Measurements from ENCODE around the gene CHRNE.
"Not testable (repeated sequence)": the region's sequence is repeated elsewhere in the genome, so short reads cannot be mapped to it uniquely, and the experiment has no call there.

The CHRNE gene

GRCh38 chr17:4939546-4939795 lies 36.6 kb upstream of the CHRNE start:
- DNase-seq = no peak

GRCh38 chr17:4938688-4939545 lies 36.0 kb upstream of the CHRNE start:
- DNase-seq = peak; percentile 57

- no peak for DNase-seq
These were observed 35.2 kb upstream of the CHRNE start for GRCh38 chr17:4938069-4938491.

DNA sequence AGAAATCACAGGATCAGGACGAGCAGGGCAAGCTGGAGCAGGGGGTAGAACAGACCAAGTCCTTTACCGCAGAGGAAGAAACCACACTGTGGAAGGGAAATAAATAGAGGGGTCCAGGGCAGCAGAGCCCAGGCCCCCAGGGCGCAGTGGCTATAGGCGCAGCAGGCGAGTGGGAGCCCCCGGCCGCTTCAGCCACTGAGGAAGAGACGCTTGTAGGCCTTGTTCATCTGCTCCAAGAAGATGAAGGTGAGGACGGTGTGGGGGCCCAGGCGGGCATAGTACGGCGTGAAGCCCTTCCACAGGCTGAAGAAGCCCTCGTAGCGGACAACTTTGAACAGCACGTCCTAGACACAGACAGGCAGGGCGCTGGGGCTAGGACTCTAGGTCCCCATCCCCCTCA lies 34.7 kb upstream of the CHRNE start:
- no peak for DNase-seq

- DNase-seq = no peak
These were observed 33.5 kb upstream of the CHRNE start for GRCh38 chr17:4936436-4936835.

DNA sequence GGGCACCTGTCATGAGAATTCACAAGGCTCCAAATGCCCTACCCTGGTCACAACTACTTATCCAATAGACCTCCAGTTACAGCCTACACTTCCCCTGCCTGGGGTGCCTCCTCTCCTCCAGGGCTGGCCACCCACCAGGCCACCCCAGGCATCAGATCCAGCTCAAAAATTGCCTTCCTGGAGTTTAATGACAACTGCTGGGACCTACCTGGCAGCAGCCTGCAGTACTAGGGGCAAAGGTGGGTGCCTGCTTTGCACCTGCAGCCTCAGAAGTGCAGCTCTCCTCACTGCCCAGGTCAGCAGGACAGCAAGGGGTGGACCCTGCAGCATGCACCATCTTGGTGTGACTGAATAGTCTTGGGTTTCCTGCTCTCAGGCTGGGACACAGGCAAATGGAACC lies 32.8 kb upstream of the CHRNE start:
- no peak for DNase-seq

DNA sequence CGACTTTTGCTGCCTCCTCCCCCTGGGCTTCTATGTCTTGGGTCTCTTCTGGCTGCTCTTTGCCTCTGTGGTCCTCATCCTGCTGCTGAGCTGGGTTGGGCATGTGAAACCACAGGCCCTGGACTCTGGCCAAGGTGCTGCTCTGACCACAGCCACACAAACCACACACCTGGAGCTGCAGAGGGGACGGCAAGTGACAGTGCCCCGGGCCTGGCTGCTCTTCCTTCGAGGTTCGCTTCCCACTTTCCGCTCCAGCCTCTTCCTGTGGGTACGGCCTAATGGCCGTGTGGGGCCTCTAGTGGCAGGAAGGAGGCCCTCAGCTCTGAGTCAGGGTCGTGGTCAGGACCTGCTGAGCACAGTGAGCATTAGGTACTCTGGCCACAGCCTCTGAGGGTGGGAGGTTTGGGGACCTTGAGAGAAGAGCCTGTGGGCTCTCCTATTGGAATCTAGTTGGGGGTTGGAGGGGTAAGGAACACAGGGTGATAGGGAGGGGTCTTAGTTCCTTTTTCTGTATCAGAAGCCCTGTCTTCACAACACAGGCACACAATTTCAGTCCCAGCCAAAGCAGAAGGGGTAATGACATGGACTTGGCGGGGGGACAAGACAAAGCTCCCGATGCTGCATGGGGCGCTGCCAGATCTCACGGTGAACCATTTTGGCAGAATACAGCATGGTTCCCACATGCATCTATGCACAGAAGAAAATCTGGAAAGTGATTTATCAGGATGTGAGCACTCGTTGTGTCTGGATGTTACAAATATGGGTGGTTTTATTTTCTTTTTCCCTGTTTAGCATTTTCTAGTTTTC lies 31.5 kb upstream of the CHRNE start:
- peak; percentile 75 for DNase-seq

DNA sequence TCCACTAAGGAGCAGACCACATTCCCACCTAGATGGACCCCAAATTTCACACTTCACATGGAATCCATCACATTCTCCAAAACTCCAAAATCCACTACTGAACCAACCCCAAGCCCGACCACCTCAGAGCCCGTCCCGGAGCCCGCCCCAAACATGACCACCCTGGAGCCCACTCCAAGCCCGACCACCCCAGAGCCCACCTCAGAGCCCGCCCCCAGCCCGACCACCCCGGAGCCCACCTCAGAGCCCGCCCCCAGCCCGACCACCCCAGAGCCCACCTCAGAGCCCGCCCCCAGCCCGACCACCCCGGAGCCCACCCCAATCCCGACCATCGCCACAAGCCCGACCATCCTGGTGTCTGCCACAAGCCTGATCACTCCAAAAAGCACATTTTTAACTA lies 30.7 kb upstream of the CHRNE start:
- no peak for DNase-seq

DNA sequence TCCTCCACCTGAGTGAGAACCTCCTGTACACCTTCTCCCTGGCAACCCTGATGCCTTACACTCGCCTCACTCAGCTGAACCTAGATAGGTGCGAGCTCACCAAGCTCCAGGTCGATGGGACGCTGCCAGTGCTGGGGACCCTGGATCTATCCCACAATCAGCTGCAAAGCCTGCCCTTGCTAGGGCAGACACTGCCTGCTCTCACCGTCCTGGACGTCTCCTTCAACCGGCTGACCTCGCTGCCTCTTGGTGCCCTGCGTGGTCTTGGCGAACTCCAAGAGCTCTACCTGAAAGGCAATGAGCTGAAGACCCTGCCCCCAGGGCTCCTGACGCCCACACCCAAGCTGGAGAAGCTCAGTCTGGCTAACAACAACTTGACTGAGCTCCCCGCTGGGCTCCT lies 29.9 kb upstream of the CHRNE start:
- DNase-seq = no peak

- no peak for DNase-seq
These were observed 29.1 kb upstream of the CHRNE start, which contains the start of gene GP1BA for GRCh38 chr17:4931963-4932362. Gene GP1BA, plus strand, starts transcription at chr17:4932277. Its CDS starts 328 bp downstream, at chr17:4932605.

DNA sequence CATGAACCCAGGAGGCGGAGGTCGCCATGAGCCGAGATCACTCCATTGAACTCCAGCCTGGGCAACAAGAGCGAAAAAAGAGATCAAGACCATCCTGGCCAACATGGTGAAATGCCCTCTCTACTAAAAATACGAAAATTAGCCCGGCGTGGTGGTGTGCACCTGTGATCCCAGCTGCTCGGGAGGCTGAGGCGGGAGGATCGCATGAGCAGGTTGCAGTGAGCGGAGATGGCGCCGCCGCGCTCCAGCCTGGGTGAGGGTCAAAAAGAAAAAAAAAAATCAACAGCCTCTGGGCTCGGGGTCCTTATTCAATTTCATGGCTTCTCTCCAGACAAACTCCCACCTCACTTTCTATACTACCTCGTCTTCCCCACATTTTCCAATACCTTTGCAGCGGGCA lies 26.0 kb upstream of the CHRNE start:
- DNase-seq = no peak

DNA sequence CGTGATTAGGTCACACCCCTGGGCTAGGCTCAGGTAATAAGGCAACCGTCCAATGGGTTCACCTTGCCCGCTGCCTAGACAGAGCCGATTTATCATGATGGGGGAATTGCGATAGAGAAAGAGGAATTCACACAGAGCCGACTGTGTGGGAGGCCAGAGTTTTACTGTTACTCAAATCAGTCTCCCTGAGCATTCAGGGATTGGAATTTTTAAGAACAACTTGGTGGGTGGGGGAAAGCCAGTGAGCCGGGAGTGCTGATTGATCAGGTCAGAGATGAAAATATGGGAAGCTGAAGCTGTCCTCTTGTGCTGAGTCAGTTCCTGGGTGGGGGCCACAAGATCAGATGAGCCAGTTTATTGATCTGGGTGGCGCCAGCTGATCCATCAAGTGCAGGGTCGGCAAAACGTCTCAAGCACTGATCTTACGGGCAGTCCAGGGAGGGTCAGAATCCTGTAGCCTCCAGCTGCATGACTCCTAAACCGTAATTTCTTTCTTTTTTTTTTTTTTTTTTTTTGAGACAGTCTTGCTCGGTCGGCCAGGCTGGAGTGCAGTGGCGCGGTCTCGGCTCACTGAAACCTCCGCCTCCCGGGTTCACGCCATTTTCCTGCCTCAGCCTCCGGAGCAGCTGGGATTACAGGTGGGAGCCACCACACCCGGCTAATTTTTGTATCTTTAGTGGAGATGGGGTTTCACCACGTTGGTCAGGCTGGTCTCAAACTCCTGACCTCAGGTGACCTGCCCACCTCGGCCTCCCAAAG lies 23.9 kb upstream of the CHRNE start:
- not testable (repeated sequence) for DNase-seq

DNA sequence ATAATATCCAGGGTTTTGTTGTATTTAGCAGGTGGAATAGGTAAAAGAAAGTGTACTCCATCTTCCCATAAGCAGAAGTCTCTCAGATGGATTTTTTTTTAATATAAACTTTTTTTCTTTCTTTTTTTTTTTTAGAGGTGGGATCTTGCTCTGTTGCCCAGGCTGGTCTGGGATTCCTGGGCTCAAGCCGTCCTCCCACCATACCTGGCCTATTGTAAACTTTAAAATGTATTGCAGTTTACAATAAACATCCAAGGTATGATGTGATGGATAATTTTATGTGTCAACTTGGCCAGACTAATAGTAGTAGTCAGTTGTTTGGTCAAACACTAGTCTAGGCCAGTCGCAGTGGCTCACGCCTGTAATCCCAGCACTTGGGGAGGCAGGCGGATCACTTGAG lies 18.4 kb upstream of the CHRNE start:
- DNase-seq = no peak

DNA sequence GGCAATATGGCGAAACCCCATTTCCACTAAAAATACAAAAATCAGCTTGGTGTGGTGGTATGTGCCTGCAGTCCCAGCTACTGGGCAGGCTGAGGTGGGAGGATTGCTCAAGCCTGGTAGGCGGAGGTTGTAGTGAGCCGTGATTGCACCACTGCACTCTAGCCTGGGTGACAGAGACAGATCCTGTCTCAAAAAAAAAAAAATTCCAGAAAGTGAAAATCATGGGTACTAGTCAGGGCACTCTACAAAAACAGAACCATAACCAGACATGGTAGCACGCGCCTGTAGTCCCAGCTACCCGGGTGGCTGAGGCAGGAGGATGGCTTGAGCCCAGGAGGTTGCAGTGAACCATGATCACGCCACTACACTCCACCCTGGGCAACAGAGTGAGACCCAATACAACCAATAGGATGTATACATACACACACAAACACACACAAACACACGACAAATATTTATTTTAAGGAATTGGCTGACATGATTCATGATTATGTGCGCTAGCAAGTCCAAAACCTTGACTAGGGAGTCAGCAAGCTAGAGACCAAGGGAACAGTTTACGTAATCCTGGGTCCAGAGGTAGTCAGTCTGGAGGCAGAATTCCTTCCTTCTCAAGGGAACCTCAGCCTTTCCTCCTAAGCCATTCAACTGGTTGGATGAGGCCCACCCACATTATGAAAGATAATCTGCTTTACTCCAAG lies 17.6 kb upstream of the CHRNE start:
- DNase-seq = no peak

DNA sequence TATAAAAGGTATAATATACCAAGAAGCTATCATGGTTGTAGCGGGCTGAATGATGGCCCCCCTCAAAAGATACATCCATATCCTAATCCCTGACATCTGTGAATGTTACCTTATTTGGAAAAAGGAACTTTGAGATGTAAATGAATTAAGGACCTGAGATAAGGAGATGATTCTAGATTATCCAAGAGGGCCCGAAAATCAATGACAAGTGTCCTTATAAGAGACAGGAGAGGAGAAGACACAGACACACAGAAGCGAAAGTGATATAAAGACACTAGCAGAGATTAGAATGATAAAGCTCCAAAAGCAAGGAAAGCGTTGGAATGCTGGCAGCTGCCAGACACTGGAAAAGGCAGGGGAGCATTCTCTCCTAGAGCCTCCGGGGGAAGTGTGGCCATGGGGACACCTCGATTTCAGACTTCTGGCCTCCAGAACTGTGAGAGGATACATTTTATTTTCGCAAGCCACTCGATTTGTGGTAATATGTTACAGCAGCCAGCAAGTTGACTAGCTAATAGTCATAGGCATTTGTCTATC lies 16.7 kb upstream of the CHRNE start:
- DNase-seq = no peak

DNA sequence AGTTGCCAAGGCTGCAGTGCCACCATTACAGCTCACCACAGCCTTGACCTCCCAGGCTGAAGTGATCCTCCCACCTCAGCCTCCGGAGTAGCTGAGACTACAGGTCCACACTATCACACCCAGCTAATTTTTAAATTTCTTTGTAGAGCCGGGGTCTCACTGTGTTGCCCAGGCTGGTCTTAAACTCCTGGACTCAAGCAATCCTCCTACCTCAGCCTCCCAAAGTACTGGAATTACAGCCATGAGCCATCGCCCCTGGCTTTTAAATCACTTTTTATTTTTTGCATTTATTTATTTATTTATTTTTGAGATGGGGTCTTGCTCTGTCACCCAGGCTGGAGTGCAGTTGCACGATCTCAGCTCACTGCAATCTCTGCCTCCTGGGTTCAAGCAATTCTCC lies 11.7 kb upstream of the CHRNE start:
- DNase-seq = not testable (repeated sequence)

- DNase-seq = no peak
These were observed 11.1 kb upstream of the CHRNE start for GRCh38 chr17:4913994-4914393.

- peak; percentile 93 for DNase-seq
These were observed 6.0 kb upstream of the CHRNE start for GRCh38 chr17:4908711-4909496.

DNA sequence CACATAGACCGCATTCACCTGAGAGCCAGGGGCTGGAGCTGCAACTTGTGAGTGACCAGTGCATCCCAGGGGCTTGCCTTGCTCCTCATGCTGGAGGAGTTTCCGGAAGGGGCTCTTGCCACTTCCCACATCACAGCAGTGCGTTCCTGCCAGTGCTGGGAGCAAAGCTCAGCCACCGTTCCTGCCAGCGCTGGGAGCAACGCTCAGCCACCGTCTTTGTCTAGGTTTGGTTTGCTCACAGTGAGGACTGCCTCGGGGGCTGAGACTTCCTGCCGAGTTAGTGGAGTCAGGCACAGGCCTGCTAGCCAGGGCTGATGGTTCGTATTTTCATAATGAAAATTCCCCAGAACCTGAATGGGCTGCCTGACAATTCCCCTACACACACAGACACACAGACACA lies 5.4 kb upstream of the CHRNE start:
- no peak for DNase-seq

GRCh38 chr17:4906642-4907041 lies 3.7 kb upstream of the CHRNE start:
- not testable (repeated sequence) for DNase-seq

- DNase-seq = no peak
These were observed 358 bp downstream of the CHRNE start for GRCh38 chr17:4902540-4902939.
